H9 (cell line): ENCODE measurements around the gene LACRT. TPM values are rescaled to one million over a fixed set of nuclear protein-coding genes. Genes with fewer than 3 reads are reported as not detected.

Experiments
- DNase-seq: peaks from one replicate; pipeline ENCODE4 v3.0.0-alpha.2; 2017
- H2AFZ ChIP-seq: one replicate; pipeline ENCODE4 v1.6.1; 2013; ENCODE audit warnings: mild to moderate bottlenecking, low read length, control low read depth, moderate library complexity
- H2AK5ac ChIP-seq: 2 replicates; pipeline ENCODE4 v1.6.1; 2013; ENCODE audit warnings: low read length, control low read depth, mixed read lengths; ENCODE audit not compliant: insufficient read length
- H2BK120ac ChIP-seq: one replicate; pipeline ENCODE4 v1.6.1; 2013; ENCODE audit warnings: low read depth, mild to moderate bottlenecking, low read length, control low read depth, inconsistent platforms; ENCODE audit not compliant: poor library complexity, severe bottlenecking
- H2BK12ac ChIP-seq: 2 replicates; pipeline ENCODE4 v1.6.1; 2013; ENCODE audit warnings: low read length, control low read depth, mixed read lengths, low read depth; ENCODE audit not compliant: insufficient read length
- H2BK15ac ChIP-seq: 2 replicates; pipeline ENCODE4 v1.6.1; 2013; ENCODE audit warnings: low read depth, low read length, control low read depth
- H2BK20ac ChIP-seq: one replicate; pipeline ENCODE4 v1.6.1; 2013; ENCODE audit warnings: low read depth, mild to moderate bottlenecking, low read length, control low read depth, inconsistent platforms; ENCODE audit not compliant: poor library complexity, severe bottlenecking
- H2BK5ac ChIP-seq: 2 replicates; pipeline ENCODE4 v1.6.1; 2013; ENCODE audit warnings: low read length, control low read depth, mixed read lengths; ENCODE audit not compliant: insufficient read length
- H3K14ac ChIP-seq: 2 replicates; pipeline ENCODE4 v1.6.1; 2013; ENCODE audit warnings: low read length, control low read depth; ENCODE audit not compliant: insufficient read depth
- H3K18ac ChIP-seq: 2 replicates; pipeline ENCODE4 v1.6.1; 2013; ENCODE audit warnings: low read depth, mild to moderate bottlenecking, mixed read lengths, low read length, control low read depth; ENCODE audit not compliant: insufficient read length
- H3K23ac ChIP-seq: 2 replicates; pipeline ENCODE4 v1.6.1; 2013; ENCODE audit warnings: low read length, control low read depth, mixed read lengths, low read depth; ENCODE audit not compliant: insufficient read length
- H3K23me2 ChIP-seq: 2 replicates; pipeline ENCODE4 v1.6.1; 2013; ENCODE audit warnings: low read depth, mild to moderate bottlenecking, mixed read lengths, low read length, control low read depth; ENCODE audit not compliant: insufficient read length, poor library complexity, severe bottlenecking
- H3K27ac ChIP-seq: 2 replicates; pipeline ENCODE4 v1.5.1; 2013; ENCODE audit warnings: low read length, control low read depth, mixed read lengths, low read depth; ENCODE audit not compliant: insufficient read length
- H3K27me3 ChIP-seq: 2 replicates; pipeline ENCODE4 v1.6.1; 2013; ENCODE audit warnings: low read length, control low read depth, inconsistent platforms; ENCODE audit not compliant: insufficient read depth
- H3K4ac ChIP-seq: 2 replicates; pipeline ENCODE4 v1.6.1; 2013; ENCODE audit warnings: low read depth, mild to moderate bottlenecking, control low read depth, inconsistent platforms, low read length, moderate library complexity
- H3K4me1 ChIP-seq: 2 replicates; pipeline ENCODE4 v1.6.1; 2013; ENCODE audit warnings: low read length, control low read depth, inconsistent platforms; ENCODE audit not compliant: insufficient read depth
- H3K4me2 ChIP-seq: 2 replicates; pipeline ENCODE4 v1.6.1; 2013; ENCODE audit warnings: low read length, control low read depth, mixed read lengths; ENCODE audit not compliant: insufficient read length, insufficient read depth
- H3K56ac ChIP-seq: 2 replicates; pipeline ENCODE4 v1.6.1; 2013; ENCODE audit warnings: low read depth, mild to moderate bottlenecking, mixed read lengths, low read length, control low read depth; ENCODE audit not compliant: insufficient read length
- H3K79me1 ChIP-seq: 2 replicates; pipeline ENCODE4 v1.6.1; 2013; ENCODE audit warnings: low read depth, mild to moderate bottlenecking, moderate library complexity, low read length, control low read depth, inconsistent platforms; ENCODE audit not compliant: insufficient read depth, poor library complexity, severe bottlenecking
- H3K79me2 ChIP-seq: 2 replicates; pipeline ENCODE4 v1.6.1; 2013; ENCODE audit warnings: low read length, control low read depth, inconsistent platforms; ENCODE audit not compliant: insufficient read depth
- H3K9ac ChIP-seq: 2 replicates; pipeline ENCODE4 v1.6.1; 2013; ENCODE audit warnings: low read length, control low read depth, mixed read lengths; ENCODE audit not compliant: insufficient read length; ENCODE audit errors: extremely low read depth
- H3K9me3 ChIP-seq: one replicate; pipeline ENCODE4 v1.6.1; 2013; ENCODE audit warnings: low read depth, low read length, inconsistent platforms; ENCODE audit not compliant: control insufficient read depth
- H3T11ph ChIP-seq: one replicate; pipeline ENCODE4 v1.6.1; 2013; ENCODE audit warnings: mild to moderate bottlenecking, low read length, control low read depth, inconsistent platforms
- H4K20me1 ChIP-seq: one replicate; pipeline ENCODE4 v1.6.1; 2013; ENCODE audit not compliant: control insufficient read depth, insufficient read length, insufficient read depth
- H4K5ac ChIP-seq: 2 replicates; pipeline ENCODE4 v1.6.1; 2013; ENCODE audit warnings: low read depth, mild to moderate bottlenecking, mixed read lengths, low read length, control low read depth; ENCODE audit not compliant: insufficient read length
- H4K8ac ChIP-seq: replicated peaks from 2 replicates; pipeline ENCODE4 v1.6.1; 2013; ENCODE audit warnings: low read length, control low read depth, mixed read lengths, low read depth; ENCODE audit not compliant: insufficient read length
- H4K91ac ChIP-seq: 2 replicates; pipeline ENCODE4 v1.6.1; 2013; ENCODE audit warnings: low read depth, mild to moderate bottlenecking, moderate library complexity, mixed read lengths, low read length, control low read depth; ENCODE audit not compliant: insufficient read length
- H3K27ac Mint-ChIP-seq, 3 experiments: 2 replicates in 2 of 3; 3 replicates in 1 of 3; pipeline ENCODE4 v1.8.0; 2020 to 2021; ENCODE audit warnings: mixed read lengths in 3 of 3, mild to moderate bottlenecking in 1 of 3, moderate library complexity in 1 of 3
- H3K27me3 Mint-ChIP-seq: 2 replicates; pipeline ENCODE4 v1.8.0; 2021; ENCODE audit warnings: low read depth, mild to moderate bottlenecking, moderate library complexity, mixed read lengths
- H3K36me3 Mint-ChIP-seq, 3 experiments: 2 replicates in 2 of 3; 3 replicates in 1 of 3; pipeline ENCODE4 v1.8.0; 2020 to 2021; ENCODE audit warnings: low read depth in 3 of 3, mixed read lengths in 3 of 3; ENCODE audit not compliant: insufficient read depth in 1 of 3
- H3K4me1 Mint-ChIP-seq, 2 experiments: 2 replicates each; pipeline ENCODE4 v1.8.0; 2020; ENCODE audit warnings: mixed read lengths in 2 of 2
- H3K4me3 Mint-ChIP-seq, 2 experiments: 2 replicates in 1 of 2; 3 replicates in 1 of 2; pipeline ENCODE4 v1.8.0; 2020 to 2021; ENCODE audit warnings: mild to moderate bottlenecking in 2 of 2, mixed read lengths in 2 of 2, moderate library complexity in 1 of 2
- H3K9me3 Mint-ChIP-seq, 2 experiments: 2 replicates in 1 of 2; 3 replicates in 1 of 2; pipeline ENCODE4 v1.8.0; 2020; ENCODE audit warnings: mild to moderate bottlenecking in 2 of 2, mixed read lengths in 2 of 2, moderate library complexity in 1 of 2
- WGBS: extraction: QIAGEN DNeasy Blood & Tissue Kit; methylation state at CpG from one replicate; pipeline ENCODE4 v1.1.7; 2013; ENCODE audit warnings: missing lambda C conversion rate, low lambda C conversion rate, mixed read lengths; ENCODE audit not compliant: insufficient read length; ENCODE audit errors: extremely low coverage; 5-methylcytosine and 5-hydroxymethylcytosine counted together
- total RNA-seq: library from RNA; stranded (reverse); gene quantifications from 2 replicates; pipeline ENCODE4 v1.2.1, GENCODE V29; 2021
- TF ChIP-seq, protein P1 (sequence below): fragments of 200-600 bp; sonication (generic); conservative IDR thresholded peaks from 3 replicates; pipeline ENCODE4 v1.8.0; 2021; ENCODE audit warnings: antibody characterized with exemption, mild to moderate bottlenecking

The LACRT gene
- total RNA-seq, 1 experiment from 2014 or later, result not detected

DNA sequence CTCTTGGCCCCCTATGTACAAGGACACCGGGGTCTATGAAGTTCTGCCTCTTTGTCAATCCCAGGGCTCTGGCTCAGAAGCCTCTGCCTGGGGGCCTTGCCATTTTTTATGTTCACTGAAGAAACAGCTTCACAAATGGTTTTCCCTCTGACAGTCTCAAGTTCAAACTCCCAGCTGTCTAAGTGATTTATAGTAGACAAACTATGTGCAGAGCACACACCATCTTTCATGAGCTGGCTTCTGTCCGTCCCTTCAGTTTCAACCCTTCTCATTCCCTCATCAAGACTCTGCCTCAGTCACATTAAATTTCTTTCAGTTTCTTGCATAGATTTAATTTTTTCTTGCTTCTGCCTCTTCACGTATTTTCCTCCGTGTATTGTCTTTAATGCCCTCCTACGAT is 16.2 kb upstream of the LACRT start:
- no peak for DNase-seq
- Histone ChIP-seq H2BK12ac (no peak overlapping the region), H3K23me2 (no peaks in the 10 kb centered on the region), H3K9me3 (no peaks in the 10 kb centered on the region), H3K23ac (no peak overlapping the region), H2BK15ac (no peak overlapping the region), H4K8ac (no peak overlapping the region), H3K79me1 (no peaks in the 10 kb centered on the region), H2AFZ (no peak overlapping the region), H3K18ac (no peak overlapping the region), H2AK5ac (no peak overlapping the region), H2BK20ac (no peak overlapping the region), H3K4me2 (no peak overlapping the region), H3K56ac (no peak overlapping the region), H2BK5ac (no peak overlapping the region), H4K20me1 (no peaks in the 10 kb centered on the region), H3K27ac (no peak overlapping the region), H3T11ph (no peak overlapping the region), H3K4me1 (no peaks in the 10 kb centered on the region), H3K14ac (no peak overlapping the region), H3K4ac (no peak overlapping the region), H3K9ac (no peak overlapping the region), H3K27me3 (no peaks in the 10 kb centered on the region), H4K5ac (no peak overlapping the region), H2BK120ac (no peak overlapping the region), H3K79me2 (no peaks in the 10 kb centered on the region), H4K91ac (no peak overlapping the region)
- Mint-ChIP-seq H3K9me3 (no peaks in the 10 kb centered on the region; a peak in 1 of 5 replicates), H3K36me3 (no peaks in the 10 kb centered on the region), H3K4me3 (no peak overlapping the region), H3K27ac (no peak overlapping the region), H3K4me1 (peaks cover 11 to 13% of the 10 kb centered on the region in 2 experiments), H3K27me3 (peaks cover 21% of the 10 kb centered on the region)
- TF ChIP-seq, protein P1, sequence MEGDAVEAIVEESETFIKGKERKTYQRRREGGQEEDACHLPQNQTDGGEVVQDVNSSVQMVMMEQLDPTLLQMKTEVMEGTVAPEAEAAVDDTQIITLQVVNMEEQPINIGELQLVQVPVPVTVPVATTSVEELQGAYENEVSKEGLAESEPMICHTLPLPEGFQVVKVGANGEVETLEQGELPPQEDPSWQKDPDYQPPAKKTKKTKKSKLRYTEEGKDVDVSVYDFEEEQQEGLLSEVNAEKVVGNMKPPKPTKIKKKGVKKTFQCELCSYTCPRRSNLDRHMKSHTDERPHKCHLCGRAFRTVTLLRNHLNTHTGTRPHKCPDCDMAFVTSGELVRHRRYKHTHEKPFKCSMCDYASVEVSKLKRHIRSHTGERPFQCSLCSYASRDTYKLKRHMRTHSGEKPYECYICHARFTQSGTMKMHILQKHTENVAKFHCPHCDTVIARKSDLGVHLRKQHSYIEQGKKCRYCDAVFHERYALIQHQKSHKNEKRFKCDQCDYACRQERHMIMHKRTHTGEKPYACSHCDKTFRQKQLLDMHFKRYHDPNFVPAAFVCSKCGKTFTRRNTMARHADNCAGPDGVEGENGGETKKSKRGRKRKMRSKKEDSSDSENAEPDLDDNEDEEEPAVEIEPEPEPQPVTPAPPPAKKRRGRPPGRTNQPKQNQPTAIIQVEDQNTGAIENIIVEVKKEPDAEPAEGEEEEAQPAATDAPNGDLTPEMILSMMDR, result no peak
- WGBS, result no CpG with 5 or more reads among the region's 5 CpGs
